Amygdala (tissue), 56 donors: ENCODE measurements around the gene SLC35B1.
A peak's percentile ranks its signal among the peaks of the same experiment; 100 is the strongest.
"Not testable (repeated sequence)": the region's sequence is repeated elsewhere in the genome, so short reads cannot be mapped to it uniquely, and the experiment has no call there.

Source experiments
- DNase-seq, 56 donors: peaks; one replicate each; lab custom pipeline; 2025; lab: John Stamatoyannopoulos, UW

SLC35B1 gene

DNA sequence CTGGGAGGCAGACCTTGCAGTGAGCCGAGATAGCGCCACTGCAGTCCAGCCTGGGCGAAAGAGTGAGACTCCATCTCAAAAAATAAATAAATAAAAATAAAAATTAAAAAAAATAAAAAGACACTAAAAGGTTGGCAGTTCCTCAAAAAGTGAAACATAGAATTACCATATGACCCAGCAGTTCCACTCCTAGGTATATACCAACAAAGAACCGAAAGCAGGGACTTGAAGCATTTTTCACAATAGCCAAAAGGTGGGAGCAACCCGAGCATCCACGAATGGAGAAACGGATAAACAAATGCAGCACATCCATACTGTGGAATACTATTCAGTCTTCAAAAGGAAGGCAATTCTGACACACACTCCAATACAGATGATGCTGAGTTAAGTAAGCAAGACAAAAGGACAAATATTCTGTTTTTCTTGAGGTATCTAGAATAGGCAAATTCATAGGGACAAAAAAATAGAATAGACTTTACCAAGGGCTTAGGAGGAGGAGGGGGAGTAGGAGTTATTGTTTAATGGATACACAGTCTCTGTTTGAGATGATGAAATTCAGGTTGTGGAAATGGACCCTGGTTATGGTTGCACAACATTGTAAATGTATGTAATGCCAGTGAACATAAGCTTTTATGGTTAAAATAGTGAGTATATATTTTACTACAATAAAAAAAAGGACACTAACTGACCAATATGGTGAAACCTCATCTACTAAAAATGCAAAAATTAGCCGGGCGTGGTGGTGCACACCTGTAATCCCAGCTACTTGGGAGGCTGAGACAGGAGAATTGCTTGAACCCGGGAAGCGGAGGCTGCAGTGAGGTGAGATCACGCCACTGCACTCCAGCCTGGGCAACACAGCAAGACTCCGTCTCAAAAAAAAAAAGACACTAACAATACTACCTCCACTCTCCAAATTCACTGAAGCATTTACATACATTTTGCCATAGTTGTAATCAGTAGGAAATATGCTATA is 27.0 kb upstream of the SLC35B1 start:
- no peak for DNase-seq

DNA sequence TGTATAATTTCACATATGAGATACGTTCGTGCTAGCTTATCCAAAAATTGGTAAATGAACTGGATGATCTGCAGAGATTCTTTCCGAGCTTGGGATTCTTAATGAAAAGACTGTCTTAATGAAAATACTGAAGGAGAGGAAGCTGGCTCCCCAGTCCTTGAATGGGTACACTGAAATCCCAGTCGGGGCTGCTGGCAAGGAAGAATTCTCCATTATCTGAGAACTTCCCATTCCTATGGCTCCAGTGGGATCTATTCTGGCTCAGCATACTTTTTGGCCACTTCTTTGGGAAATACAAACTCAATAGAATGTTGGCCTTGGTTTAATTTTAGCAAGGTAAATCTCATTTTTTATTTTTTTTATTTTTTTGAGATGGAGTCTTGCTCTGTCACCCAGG is 23.7 kb upstream of the SLC35B1 start:
- DNase-seq: no peak

DNA sequence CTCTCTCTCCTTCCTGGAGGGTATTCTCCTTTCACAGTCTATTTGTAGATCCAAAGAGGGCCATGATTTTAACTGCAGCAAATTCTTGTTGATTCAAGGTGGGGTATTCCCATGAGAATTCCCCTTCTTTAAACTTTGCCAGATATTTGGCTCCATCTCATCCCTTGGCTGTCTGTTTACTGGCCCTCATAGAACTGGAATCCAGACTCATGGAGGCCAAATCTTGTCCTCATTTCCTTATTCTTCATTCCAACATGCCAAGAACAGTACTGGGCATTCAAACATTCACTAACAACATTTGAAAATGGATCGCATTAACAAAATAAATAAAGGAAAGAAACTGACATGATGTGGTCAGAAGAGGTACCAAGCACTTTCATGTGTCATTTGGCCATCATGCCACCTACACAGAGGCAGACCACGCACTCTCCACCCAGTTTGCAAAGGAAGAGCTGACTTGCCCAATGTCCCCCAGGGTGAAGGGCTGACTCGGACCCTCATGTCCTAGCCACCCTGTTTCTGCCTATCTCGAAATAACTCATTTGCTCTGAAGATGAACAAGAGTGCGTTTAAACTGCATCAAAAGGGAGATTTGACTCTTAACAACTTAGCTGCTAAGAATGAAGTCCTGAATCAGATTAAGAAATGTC is 23.1 kb upstream of the SLC35B1 start:
- no peak for DNase-seq

DNA sequence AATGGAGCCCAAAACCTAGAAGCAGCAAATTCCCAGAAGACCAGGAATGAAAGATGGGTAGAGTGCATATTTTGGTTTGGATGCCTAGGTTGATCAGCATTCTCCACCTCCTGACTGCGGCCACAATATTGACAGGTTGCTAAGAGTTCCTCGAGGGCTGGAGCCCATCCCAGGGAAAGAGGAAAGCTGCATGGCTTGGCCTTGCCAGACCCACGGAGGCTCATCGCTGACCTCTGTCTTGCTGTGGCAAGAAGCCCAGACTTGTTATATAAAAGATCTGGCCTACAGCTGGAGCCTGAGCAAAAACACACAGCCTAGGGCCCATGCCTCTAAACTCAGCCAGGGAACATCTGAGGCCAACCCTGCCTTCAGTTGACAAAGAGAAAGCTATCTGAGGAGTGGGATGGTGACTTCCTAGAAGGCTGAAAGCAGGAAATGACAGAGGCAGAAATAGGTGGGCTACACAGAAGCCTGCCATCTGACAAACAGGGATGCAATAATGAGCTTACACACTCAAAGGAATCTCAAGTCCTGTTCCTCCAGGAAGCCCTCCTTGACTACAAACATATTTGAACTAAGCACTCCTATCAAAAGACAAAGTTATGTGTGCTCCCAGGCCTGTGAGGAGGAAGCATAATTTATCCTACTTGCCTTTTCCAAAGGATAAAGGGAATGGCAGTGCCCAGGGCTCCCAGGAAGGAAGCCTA is 22.5 kb upstream of the SLC35B1 start:
- peak in 41 of 56 donors; percentile 4 to 77 (median 41) for DNase-seq

DNA sequence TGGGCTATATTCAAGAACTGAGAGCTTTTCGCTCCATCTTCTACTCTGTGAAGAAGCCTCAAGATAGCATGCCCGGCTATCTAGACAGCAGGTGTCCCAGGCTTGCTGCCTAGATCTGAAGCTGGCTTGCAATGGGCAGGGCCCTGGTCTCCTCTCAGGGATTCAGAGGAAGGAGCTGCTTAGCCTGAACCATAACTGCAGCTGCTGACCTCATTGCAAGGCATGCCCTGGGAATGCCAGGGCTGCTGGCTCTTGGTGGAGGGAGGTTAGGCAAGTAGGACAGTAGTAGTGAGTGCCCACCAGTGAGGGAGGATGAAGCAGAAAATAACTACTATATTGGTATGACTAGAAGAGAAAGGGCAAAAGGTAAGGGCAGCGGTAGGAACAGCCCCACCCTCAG is 21.3 kb upstream of the SLC35B1 start:
- DNase-seq: no peak

DNA sequence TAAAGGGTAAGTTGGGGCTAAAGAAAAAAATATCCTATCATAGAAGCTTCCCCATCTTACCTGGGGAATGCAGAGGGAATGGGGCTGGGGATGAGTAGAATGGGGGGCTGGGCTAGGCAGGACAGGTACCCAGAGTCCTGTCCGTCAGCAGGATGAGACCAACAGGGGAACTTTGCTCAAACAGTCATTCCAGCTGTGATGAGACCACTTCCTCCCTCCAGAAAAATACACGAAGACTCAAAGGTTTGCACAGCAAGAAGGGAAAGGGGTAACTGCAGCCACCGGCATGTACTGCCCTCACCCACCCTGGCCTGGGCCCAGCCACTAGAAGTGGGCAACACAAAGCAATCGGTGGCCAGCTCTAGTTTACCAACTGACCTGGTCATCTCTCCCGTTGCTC is 20.7 kb upstream of the SLC35B1 start:
- no peak for DNase-seq

DNA sequence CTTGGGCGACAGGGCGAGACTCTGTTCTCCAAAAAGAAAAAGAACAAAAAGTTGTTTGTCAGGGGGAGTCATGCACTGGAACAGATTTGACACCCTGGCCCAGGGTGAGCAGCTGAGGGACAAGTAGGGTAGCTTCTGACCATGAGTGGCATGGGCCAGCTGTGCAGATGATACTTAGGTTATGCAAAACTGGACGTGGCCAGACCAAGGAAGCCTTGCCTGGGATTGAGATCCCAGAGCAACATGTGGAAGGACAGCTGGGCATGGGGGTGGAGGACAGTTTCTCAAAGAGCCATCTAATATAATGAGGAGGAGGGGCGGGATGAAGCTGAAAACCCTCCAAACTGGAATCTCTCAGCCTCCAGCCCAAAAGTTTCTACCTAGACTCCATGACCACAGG is 19.6 kb upstream of the SLC35B1 start:
- DNase-seq: no peak

DNA sequence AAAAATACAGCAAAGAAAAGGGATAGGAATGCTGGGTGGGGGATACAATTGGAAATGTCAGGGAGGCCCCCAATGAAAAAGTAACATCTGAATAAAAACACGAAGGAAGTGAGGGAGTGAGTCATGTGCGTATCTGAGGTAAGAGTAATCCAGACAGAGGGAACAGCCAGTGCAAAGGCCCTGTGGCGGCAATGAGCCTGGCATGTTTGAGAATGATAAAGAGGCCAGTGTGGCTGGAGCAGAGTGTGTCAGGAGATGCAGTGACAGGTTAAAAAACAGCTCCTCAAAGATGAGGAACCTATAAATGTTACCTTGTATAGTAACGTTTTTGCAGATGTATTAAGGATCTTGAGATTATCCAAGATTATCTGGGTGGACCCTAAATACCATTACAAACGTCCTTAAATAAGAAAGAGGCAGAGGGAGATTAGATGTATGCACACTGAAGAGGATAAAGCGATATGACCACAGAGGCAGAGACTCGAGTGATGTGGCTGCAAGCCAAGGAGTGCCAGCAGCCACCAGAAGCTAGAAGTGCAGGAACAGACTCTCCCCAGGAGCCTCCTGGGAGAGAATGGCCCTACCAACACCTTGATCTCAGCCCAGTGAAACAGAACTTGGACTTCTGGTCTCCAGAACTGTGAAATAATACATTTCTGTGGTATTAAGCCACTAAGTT is 17.8 kb upstream of the SLC35B1 start:
- DNase-seq: no peak

DNA sequence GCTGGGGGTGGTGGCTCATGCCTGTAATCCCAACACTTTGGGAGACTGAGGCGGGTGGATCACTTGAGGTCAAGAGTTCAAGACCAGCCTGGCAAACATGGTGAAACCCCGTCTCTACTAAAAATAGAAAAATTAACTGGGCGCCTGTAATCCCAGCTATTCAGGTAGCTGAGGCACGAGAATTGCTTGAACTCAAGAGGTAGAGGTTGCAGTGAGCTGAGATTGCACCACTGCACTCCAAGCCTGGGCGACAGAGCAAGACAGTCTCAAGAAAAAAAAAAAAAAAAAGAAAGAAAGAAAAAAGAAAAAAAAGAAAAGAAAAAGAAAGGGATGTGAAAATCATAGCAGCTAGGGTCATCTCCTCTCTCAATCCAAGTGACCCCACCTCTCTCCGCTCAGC is 16.8 kb upstream of the SLC35B1 start:
- DNase-seq: not testable (repeated sequence)

DNA sequence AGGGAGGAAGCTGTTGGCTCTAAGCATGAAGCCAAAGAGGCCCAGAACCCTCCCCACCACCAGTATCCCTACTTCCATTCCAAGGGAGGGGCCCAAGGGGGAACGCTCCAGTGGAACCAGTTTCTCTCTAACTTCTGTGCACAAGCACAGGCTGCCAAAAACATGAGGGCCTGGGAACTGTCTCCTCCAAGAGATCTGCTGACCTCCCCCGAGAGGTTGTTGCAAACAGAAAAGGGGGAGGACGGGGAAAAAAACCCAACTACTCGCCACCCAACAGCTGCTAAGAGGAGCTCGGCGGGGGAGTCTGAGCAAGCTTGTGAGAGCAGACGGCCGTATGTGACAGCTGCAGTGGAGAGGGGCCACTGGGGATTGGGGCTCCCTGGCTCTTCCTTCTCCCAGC is 15.7 kb upstream of the SLC35B1 start:
- DNase-seq: peak in 3 of 56 donors; percentile 5 to 31 (median 10)

DNA sequence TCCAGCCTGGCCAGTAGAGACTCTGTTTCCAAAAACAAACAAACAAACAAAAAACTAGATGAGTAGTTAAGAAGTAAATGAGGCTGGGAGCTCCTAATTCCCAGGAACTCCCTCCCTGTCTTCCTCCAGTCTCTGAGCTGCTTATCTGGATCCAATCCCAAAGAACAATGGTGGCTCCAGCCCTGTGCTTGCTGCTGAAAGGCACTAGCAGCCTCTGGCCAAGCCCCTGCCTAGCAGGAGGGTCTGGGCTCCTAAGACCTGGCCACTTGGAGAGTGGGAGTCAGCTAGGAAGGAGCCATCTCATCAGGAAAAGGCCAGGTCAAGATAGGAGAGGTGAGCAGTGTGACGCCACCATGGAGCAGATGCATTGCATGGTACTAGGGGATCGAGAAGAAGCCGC is 14.3 kb upstream of the SLC35B1 start:
- no peak for DNase-seq

DNA sequence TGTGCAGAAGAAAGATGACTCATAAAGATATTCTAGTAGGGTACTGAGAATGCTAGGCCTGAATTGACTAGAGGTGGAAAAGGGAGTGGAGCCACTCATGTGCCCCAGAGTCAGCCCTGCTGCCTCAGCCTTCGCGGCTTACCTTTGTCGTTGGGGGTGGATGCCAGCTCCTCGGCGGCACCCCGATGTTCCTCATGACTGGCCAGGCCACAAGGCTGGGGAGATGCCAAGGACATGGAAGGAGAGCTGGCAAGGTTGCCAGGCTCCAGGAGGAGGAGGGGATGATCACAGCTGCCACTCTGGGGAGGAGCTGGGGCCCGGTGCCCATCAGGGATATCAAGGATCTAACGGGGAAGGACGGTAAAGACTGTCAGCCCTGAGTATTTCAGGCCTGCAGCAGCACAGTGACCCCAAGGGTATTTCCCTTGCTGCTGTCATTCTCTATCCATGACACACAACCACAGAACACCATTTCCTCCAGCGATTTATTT is 9.7 kb upstream of the SLC35B1 start:
- peak in 1 of 56 donors; percentile 30 for DNase-seq

DNA sequence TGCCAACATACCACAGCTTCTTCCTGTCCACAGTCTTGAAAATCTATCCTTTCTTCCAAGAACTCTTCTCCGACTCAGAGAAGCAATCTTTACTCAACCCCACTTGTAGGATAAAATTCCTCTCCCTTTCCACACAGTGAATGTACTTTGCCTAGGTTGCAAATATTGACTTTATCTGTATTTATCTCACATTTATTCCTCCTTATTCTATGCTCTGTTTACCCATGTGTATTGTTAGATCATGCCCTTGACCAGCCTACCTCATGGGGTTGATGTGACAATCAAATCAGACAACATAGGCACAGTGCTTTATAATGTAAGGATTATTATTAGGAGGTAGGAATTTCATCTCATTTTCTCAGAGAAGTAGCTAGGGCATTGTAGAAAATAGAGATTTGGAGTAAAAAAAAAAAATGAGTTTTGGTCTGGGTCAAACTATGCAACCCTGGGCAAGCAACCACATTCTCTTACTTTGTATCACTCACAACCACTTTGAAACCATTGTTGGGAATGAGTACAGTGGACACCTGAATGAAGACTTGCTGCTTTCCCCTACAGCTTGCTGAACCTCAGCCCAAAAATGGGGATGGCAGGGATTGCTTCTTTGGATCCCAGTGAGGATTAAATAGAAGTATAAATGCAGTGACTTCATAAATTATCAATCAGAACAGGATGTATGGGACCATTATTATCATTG is 9.1 kb upstream of the SLC35B1 start:
- no peak for DNase-seq

DNA sequence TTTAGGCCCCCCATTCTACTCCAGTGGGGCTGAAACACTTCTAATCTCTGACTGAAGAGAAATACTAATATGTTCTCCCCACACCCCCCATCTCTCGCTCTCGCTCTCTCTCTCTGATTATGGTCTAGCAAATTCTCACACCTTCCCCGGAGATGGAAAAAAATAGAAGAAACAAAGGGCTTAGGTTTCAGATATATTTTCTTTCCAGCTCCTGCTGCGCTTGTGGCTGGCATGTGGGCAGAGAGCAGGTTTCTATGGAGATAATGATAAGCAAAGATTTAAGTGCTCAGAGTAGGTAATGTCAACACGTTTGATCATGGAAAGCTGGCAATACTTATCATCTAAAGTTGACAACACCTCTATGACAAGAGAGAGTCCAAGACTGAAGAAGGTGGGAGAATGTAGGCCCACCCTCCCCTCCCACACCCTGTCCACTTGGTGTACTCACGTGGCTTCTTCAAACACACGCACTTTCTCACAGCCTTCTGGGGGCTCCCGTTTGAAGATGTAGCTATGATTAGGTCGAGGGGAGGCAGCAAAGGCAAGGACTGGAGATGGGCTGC is 8.0 kb upstream of the SLC35B1 start:
- peak in 5 of 56 donors; percentile 6 to 69 (median 24) for DNase-seq

DNA sequence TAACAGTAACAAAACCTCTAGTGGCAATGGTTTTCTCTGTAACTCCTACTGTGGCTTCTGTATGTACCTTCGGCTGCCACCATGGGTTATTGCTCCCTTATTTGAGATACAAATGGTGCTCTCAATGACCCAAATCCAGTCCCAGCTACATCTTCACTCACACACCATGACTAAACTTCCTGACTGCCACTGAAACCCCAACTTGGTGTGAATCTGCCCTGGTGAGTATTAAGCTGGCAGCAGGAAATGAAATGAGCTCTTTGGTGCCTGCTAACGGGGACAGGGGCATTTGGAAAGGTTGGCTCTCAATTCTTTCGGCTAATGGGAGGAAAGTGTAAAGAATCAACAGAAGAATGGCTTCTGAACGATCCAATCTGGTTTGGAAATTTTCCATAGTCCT is 7.5 kb upstream of the SLC35B1 start:
- no peak for DNase-seq

DNA sequence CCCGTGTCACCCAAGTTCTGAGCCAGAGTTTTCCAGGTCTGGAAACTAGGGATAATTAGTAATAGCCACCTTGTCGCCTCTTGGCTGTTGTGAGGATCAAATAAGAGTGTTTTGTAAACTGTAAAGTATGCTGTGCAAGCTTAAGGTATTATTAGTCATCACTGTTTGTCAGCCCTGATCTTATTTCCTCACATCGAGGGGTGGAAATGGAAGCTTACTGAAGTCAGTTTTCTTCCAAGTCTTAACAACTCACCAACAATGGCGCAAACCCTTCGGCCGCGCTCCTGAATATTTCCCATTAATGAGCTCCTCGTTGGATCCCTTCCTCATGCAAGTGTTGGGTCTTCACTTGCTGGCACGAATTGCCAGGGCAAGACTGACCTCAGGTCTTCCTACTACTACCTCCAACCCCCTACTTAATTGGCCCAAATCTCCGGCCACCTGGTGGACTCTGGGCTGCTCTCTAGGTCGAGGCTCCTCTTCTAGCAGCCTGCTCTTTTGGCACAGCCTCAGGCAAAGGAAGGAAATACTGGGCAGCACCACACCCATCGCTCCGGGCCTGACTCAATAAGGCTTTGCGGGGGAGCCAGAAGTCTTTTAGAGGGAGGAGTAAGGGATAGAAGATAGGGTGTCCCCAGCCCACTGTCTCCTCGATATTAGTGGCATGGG is 885 bp upstream of the SLC35B1 start:
- DNase-seq: peak in 1 of 56 donors; percentile 2

DNA sequence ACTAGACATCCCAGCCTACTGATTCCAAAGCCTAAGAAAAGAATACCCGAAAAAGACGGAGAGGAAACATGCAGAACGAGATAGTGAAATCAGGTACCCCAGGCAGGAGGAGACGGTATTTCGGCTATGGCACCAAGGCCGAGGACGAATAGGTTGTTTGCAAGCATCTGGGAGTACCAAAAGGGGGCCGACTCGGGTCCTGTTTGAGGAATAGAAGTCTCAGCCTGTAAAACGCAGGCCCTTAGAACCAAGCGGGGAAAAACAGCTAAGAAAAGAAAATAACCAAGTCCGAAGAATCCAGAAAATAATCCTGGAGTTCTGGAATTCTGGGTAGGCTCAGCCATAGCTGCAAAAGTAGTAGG is 537 bp downstream of the SLC35B1 start:
- no peak for DNase-seq

DNA sequence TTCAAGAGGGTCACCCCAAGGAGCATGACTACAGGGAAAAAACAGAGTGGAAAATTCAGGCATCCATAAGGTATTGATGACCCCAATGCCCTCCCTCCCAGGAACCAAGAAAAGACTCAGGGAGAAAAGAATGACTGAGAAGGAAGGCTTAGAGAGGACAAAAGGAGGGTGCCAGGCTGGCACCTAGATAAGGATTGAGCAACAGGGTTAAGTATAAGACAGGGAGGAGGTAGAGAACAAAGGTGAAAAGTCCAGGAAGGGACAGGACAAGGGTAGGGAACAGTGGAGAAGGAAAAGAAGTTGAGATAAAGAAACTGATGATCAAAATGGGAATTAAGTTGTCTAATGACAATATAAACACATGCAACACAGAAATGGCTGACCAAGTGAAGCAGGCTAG is 2.5 kb downstream of the SLC35B1 start:
- no peak for DNase-seq
